ENCODE results near the gene HMCES. TPM values are rescaled to one million over a fixed set of nuclear protein-coding genes. Genes with fewer than 3 reads are reported as not detected.

HMCES gene
- total and polyA plus RNA-seq, 2 of the 13 experiments (the other 11 are each of a cell fraction or from before 2014, with no cell fraction given) = 16.1 to 37.5 TPM

- no peak for TF ChIP-seq ZNF646 (CRISPR knock-in tag; IDR thresholded peaks at IDR 0.05)
- TF ChIP-seq FOXK1 (CRISPR knock-in tag; IDR thresholded peaks at IDR 0.05; ENCODE audit: borderline replicate concordance, low read depth) = 0 out of 2 replicates have a peak, but pooled peaks have one; percentile 0
- peak; percentile 38; the same call in 1 of the 2 replicates for TF ChIP-seq ZFY (CRISPR knock-in tag; IDR thresholded peaks at IDR 0.05)
- peak; percentile 4 for TF ChIP-seq HNRNPLL (IDR thresholded peaks at IDR 0.05; ENCODE audit: low read depth, low read length, poor library complexity, severe bottlenecking)
- TF ChIP-seq HMGXB4 (CRISPR knock-in tag; IDR thresholded peaks at IDR 0.05; ENCODE audit: borderline replicate concordance in 1 of 2, low read depth in 1 of 2) = 0 out of 4 replicates have a peak, but pooled peaks of 1 of the 2 experiments have one; percentile 1
- TF ChIP-seq ZBTB7B (CRISPR knock-in tag; IDR thresholded peaks at IDR 0.05) = no peak
- TF ChIP-seq THRA (CRISPR knock-in tag; IDR thresholded peaks at IDR 0.05; ENCODE audit: borderline replicate concordance) = no peak
- 0 out of 2 replicates have a peak, but pooled peaks have one; percentile 5 for TF ChIP-seq DMAP1 (CRISPR knock-in tag; IDR thresholded peaks at IDR 0.05)
- TF ChIP-seq PHF8 (CRISPR knock-in tag; IDR thresholded peaks at IDR 0.05) = peak; percentile 11; the same call in 1 of the 2 replicates
- TF ChIP-seq ZNF552 (CRISPR knock-in tag; IDR thresholded peaks at IDR 0.05; ENCODE audit: borderline replicate concordance) = 0 out of 2 replicates have a peak, but pooled peaks have one; percentile 40
- TF ChIP-seq REL (CRISPR knock-in tag; conservative IDR thresholded peaks at IDR 0.05) = no peak
- TF ChIP-seq ZNF574 (CRISPR knock-in tag; IDR thresholded peaks at IDR 0.05) = 0 out of 2 replicates have a peak, but pooled peaks have one; percentile 8
- TF ChIP-seq ZNF558 (CRISPR knock-in tag; IDR thresholded peaks at IDR 0.05; ENCODE audit: borderline replicate concordance) = no peak
- TF ChIP-seq ZNF430 (CRISPR knock-in tag; IDR thresholded peaks at IDR 0.05) = 0 out of 2 replicates have a peak, but pooled peaks have one; percentile 2
Observed at GRCh38 chr3:129315223-129315997, 36.7 kb downstream of the HMCES start (continued).
